CD4-positive, alpha-beta T cell treated with Interferon alpha-2 for 1 hour (primary cell): ENCODE measurements around the gene DYRK1A.

Experiments
- DNase-seq, 2 donors: peaks; one replicate each; pipeline ENCODE4 v3.0.0-alpha.2; 2020 to 2022

The DYRK1A gene

GRCh38 chr21:37421306-37421705 is 54.7 kb downstream of the DYRK1A start:
- no peak for DNase-seq

GRCh38 chr21:37422382-37422781 is 55.8 kb downstream of the DYRK1A start:
- no peak for DNase-seq

- DNase-seq = no peak
Measured at GRCh38 chr21:37423103-37423502, 56.5 kb downstream of the DYRK1A start.

GRCh38 chr21:37424396-37424795 is 57.8 kb downstream of the DYRK1A start:
- DNase-seq = no peak

- no peak for DNase-seq
Measured at GRCh38 chr21:37425001-37425400, 58.4 kb downstream of the DYRK1A start.

GRCh38 chr21:37425684-37426083 is 59.1 kb downstream of the DYRK1A start:
- no peak for DNase-seq

- no peak for DNase-seq
Measured at GRCh38 chr21:37427221-37427620, 60.6 kb downstream of the DYRK1A start.

GRCh38 chr21:37429356-37429755 is 62.8 kb downstream of the DYRK1A start:
- no peak for DNase-seq

- DNase-seq = no peak
Measured at GRCh38 chr21:37430184-37430821, 63.7 kb downstream of the DYRK1A start.

- no peak for DNase-seq
Measured at GRCh38 chr21:37431243-37431642, 64.7 kb downstream of the DYRK1A start.

GRCh38 chr21:37432710-37433455 is 66.3 kb downstream of the DYRK1A start:
- DNase-seq = no peak

- DNase-seq = no peak
Measured at GRCh38 chr21:37433456-37433840, 66.9 kb downstream of the DYRK1A start.

- DNase-seq = peak; percentile 70 to 81
Measured at GRCh38 chr21:37435120-37435519, 68.5 kb downstream of the DYRK1A start.

- no peak for DNase-seq
Measured at GRCh38 chr21:37435711-37436110, 69.1 kb downstream of the DYRK1A start.

- no peak for DNase-seq
Measured at GRCh38 chr21:37436174-37436573, 69.6 kb downstream of the DYRK1A start.

GRCh38 chr21:37437376-37438080 is 71.0 kb downstream of the DYRK1A start:
- no peak for DNase-seq

- DNase-seq = no peak
Measured at GRCh38 chr21:37443683-37444082, 77.1 kb downstream of the DYRK1A start.

- DNase-seq = no peak
Measured at GRCh38 chr21:37445228-37445627, 78.7 kb downstream of the DYRK1A start.

GRCh38 chr21:37446552-37446951 is 80.0 kb downstream of the DYRK1A start:
- DNase-seq = no peak

GRCh38 chr21:37447288-37447936 is 80.8 kb downstream of the DYRK1A start:
- DNase-seq = no peak

- DNase-seq = no peak
Measured at GRCh38 chr21:37449302-37449937, 82.8 kb downstream of the DYRK1A start.

- DNase-seq = no peak
Measured at GRCh38 chr21:37450445-37450941, 83.9 kb downstream of the DYRK1A start.

- DNase-seq = no peak
Measured at GRCh38 chr21:37451446-37451845, 84.9 kb downstream of the DYRK1A start.
